ENCODE data around the gene CFAP299. TPM values are rescaled to one million over a fixed set of nuclear protein-coding genes. Genes with fewer than 3 reads are reported as not detected.

CFAP299 gene
- total and polyA plus RNA-seq, 2 of the 8 experiments (the other 6 are each of a cell fraction or from before 2014, with no cell fraction given), result not detected

- TF ChIP-seq, protein P1, sequence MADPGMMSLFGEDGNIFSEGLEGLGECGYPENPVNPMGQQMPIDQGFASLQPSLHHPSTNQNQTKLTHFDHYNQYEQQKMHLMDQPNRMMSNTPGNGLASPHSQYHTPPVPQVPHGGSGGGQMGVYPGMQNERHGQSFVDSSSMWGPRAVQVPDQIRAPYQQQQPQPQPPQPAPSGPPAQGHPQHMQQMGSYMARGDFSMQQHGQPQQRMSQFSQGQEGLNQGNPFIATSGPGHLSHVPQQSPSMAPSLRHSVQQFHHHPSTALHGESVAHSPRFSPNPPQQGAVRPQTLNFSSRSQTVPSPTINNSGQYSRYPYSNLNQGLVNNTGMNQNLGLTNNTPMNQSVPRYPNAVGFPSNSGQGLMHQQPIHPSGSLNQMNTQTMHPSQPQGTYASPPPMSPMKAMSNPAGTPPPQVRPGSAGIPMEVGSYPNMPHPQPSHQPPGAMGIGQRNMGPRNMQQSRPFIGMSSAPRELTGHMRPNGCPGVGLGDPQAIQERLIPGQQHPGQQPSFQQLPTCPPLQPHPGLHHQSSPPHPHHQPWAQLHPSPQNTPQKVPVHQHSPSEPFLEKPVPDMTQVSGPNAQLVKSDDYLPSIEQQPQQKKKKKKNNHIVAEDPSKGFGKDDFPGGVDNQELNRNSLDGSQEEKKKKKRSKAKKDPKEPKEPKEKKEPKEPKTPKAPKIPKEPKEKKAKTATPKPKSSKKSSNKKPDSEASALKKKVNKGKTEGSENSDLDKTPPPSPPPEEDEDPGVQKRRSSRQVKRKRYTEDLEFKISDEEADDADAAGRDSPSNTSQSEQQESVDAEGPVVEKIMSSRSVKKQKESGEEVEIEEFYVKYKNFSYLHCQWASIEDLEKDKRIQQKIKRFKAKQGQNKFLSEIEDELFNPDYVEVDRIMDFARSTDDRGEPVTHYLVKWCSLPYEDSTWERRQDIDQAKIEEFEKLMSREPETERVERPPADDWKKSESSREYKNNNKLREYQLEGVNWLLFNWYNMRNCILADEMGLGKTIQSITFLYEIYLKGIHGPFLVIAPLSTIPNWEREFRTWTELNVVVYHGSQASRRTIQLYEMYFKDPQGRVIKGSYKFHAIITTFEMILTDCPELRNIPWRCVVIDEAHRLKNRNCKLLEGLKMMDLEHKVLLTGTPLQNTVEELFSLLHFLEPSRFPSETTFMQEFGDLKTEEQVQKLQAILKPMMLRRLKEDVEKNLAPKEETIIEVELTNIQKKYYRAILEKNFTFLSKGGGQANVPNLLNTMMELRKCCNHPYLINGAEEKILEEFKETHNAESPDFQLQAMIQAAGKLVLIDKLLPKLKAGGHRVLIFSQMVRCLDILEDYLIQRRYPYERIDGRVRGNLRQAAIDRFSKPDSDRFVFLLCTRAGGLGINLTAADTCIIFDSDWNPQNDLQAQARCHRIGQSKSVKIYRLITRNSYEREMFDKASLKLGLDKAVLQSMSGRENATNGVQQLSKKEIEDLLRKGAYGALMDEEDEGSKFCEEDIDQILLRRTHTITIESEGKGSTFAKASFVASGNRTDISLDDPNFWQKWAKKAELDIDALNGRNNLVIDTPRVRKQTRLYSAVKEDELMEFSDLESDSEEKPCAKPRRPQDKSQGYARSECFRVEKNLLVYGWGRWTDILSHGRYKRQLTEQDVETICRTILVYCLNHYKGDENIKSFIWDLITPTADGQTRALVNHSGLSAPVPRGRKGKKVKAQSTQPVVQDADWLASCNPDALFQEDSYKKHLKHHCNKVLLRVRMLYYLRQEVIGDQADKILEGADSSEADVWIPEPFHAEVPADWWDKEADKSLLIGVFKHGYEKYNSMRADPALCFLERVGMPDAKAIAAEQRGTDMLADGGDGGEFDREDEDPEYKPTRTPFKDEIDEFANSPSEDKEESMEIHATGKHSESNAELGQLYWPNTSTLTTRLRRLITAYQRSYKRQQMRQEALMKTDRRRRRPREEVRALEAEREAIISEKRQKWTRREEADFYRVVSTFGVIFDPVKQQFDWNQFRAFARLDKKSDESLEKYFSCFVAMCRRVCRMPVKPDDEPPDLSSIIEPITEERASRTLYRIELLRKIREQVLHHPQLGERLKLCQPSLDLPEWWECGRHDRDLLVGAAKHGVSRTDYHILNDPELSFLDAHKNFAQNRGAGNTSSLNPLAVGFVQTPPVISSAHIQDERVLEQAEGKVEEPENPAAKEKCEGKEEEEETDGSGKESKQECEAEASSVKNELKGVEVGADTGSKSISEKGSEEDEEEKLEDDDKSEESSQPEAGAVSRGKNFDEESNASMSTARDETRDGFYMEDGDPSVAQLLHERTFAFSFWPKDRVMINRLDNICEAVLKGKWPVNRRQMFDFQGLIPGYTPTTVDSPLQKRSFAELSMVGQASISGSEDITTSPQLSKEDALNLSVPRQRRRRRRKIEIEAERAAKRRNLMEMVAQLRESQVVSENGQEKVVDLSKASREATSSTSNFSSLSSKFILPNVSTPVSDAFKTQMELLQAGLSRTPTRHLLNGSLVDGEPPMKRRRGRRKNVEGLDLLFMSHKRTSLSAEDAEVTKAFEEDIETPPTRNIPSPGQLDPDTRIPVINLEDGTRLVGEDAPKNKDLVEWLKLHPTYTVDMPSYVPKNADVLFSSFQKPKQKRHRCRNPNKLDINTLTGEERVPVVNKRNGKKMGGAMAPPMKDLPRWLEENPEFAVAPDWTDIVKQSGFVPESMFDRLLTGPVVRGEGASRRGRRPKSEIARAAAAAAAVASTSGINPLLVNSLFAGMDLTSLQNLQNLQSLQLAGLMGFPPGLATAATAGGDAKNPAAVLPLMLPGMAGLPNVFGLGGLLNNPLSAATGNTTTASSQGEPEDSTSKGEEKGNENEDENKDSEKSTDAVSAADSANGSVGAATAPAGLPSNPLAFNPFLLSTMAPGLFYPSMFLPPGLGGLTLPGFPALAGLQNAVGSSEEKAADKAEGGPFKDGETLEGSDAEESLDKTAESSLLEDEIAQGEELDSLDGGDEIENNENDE (IDR thresholded peaks at IDR 0.05; ENCODE audit: insufficient replicate concordance, low read length), result no peak
- TF ChIP-seq TBP (IDR thresholded peaks at IDR 0.05; ENCODE audit: low read depth, low read length), result no peak
- TF ChIP-seq CBX5 (IDR thresholded peaks at IDR 0.05; ENCODE audit: low read depth, low read length), result no peak
- no peak for TF ChIP-seq KDM5A (IDR thresholded peaks at IDR 0.05; ENCODE audit: low read length)
- no peak for TF ChIP-seq RBBP5 (IDR thresholded peaks at IDR 0.05; ENCODE audit: borderline replicate concordance, low read depth, low read length)
- TF ChIP-seq TAF7 (optimal IDR thresholded peaks at IDR 0.05; ENCODE audit: borderline replicate concordance, low read depth, low read length), result no peak
- TF ChIP-seq, protein P2, sequence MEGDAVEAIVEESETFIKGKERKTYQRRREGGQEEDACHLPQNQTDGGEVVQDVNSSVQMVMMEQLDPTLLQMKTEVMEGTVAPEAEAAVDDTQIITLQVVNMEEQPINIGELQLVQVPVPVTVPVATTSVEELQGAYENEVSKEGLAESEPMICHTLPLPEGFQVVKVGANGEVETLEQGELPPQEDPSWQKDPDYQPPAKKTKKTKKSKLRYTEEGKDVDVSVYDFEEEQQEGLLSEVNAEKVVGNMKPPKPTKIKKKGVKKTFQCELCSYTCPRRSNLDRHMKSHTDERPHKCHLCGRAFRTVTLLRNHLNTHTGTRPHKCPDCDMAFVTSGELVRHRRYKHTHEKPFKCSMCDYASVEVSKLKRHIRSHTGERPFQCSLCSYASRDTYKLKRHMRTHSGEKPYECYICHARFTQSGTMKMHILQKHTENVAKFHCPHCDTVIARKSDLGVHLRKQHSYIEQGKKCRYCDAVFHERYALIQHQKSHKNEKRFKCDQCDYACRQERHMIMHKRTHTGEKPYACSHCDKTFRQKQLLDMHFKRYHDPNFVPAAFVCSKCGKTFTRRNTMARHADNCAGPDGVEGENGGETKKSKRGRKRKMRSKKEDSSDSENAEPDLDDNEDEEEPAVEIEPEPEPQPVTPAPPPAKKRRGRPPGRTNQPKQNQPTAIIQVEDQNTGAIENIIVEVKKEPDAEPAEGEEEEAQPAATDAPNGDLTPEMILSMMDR (IDR thresholded peaks at IDR 0.05; ENCODE audit: control extremely low read depth in 1 of 3, insufficient read depth in 1 of 3, low read depth in 1 of 3, low read length in 3 of 3), result no peak
Measured at GRCh38 chr4:80925293-80925692, 589.8 kb downstream of the CFAP299 start (continued).
